GM13976 (cell line): ENCODE data around the gene ATP1B2.

Experiments
- DNase-seq: peaks from one replicate; pipeline ENCODE4 v3.0.0; 2012; ENCODE audit warnings: low spot score
- CTCF ChIP-seq: IDR thresholded peaks from 2 replicates; pipeline ENCODE4 v1.5.1; 2012; ENCODE audit warnings: borderline replicate concordance, mild to moderate bottlenecking; ENCODE audit not compliant: insufficient read depth; ENCODE audit errors: extremely low read depth, missing control alignments, control extremely low read depth
- in situ Hi-C: fragments of 300-500 bp; cut with MboI; formaldehyde crosslinking; loops from one replicate; pipeline ENCODE4 v1.12.0; 2022; ENCODE audit warnings: low sequenced_read_pairs, mixed read lengths, inconsistent platforms; ENCODE audit not compliant: unreplicated experiment

ATP1B2 gene

GRCh38 chr17:7651097-7651664, 455 bp downstream of the ATP1B2 start:
- no peak for DNase-seq
- TF ChIP-seq CTCF = no peak
- in situ Hi-C loops = no loop called here

- no peak for DNase-seq
- in situ Hi-C loops = no loop called here
- no peak for TF ChIP-seq CTCF
These were observed 1.1 kb downstream of the ATP1B2 start for GRCh38 chr17:7651665-7652387.

- no peak for TF ChIP-seq CTCF
- in situ Hi-C loops = no loop called here
- DNase-seq = no peak
These were observed 1.9 kb downstream of the ATP1B2 start for GRCh38 chr17:7652388-7653356.

GRCh38 chr17:7654832-7655540, 4.3 kb downstream of the ATP1B2 start:
- in situ Hi-C loops = no loop called here

GRCh38 chr17:7655541-7655840, 4.8 kb downstream of the ATP1B2 start:
- no peak for TF ChIP-seq CTCF
- no peak for DNase-seq
- in situ Hi-C loops = no loop called here

More at GRCh38 chr17:7654832-7655540, 4.3 kb downstream of the ATP1B2 start:
- TF ChIP-seq CTCF = no peak
- DNase-seq = no peak
